GM21447 (cell line): ENCODE measurements around the gene CNGA2.

Experiments
- ATAC-seq: cut with Tn5 transposase; IDR thresholded peaks from one replicate; pipeline ENCODE4 v1.9.1; 2021; ENCODE audit not compliant: unreplicated experiment

The CNGA2 gene

DNA sequence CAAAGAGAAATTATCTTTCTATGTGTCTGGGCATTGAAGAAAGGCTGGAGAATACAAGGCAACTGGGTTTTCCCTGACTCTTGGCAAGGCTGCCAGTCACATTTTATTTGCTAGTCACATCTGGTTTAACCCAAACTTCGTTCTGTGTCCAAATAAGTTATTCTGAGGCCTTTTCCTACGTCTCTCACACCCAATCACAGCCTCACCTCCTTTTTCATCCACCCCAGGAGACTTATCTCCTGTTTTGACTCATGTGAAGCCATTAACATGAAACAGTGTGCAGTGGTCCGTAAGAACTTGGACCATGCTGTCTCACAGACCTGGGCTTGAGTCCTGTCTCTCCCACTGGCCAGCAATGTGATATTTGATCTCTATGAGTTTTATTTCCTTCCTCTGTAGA lies 59.3 kb downstream of the CNGA2 start:
- no peak for ATAC-seq
